ENCODE results near the gene SERHL2. TPM values are rescaled to one million over a fixed set of nuclear protein-coding genes. Genes with fewer than 3 reads are reported as not detected.

Gene SERHL2
- total and polyA plus RNA-seq, 2 experiments from 2014 or later, result 4.8 to 5.0 TPM

DNA sequence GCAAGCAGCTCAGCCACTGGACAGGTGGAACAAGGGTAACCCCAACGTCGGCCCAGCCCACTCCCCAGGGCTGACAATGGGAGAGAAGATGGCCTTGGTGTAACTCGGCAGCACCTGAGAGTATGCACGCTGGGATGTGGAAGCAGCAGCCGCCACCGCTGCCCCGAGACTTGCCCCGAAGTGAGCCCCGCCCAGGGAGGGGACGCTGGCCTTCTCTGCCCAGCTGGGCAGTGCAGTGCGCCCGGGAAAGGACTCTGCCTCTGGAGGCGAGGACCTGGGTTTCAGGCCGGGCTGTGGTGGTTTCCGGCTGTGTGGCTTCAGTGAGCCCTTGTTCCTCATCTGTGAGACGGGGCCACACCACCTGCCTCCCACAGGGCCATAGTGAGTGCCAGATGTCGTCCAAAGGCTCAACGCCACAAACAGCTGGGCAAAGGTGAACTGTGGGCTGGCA, 69.6 kb downstream of the SERHL2 start:
- Histone ChIP-seq H3K27ac (no peak overlapping the region), H3K36me3 (ENCODE audit: low read depth) (peaks cover 21% of the 10 kb centered on the region; the same call in 1 of the 2 replicates)
- WGBS, 2 experiments (ENCODE audit: low coverage in 1 of 2, low lambda C conversion rate in 2 of 2, missing lambda C conversion rate in 2 of 2), result 92 to 93% methylated on average over 15 to 18 of the region's 18 CpGs

More for the DNA sequence above, 69.6 kb downstream of the SERHL2 start:
- DNase-seq, result no peak
- H2AFZ ChIP-seq, result no peak overlapping the region
- in situ Hi-C loops (cut with MboI), result no loop called here
- no peaks in the 10 kb centered on the region for H3K9me3 ChIP-seq (ENCODE audit: low read depth)
- no peaks in the 10 kb centered on the region for H3K9me2 ChIP-seq (ENCODE audit: insufficient read depth)
- H3K4me3 ChIP-seq, result no peak overlapping the region
- H4K20me1 ChIP-seq (ENCODE audit: insufficient read depth), result no peaks in the 10 kb centered on the region
- no peaks in the 10 kb centered on the region for H3K79me2 ChIP-seq (ENCODE audit: insufficient read depth)
- peaks cover 34% of the 10 kb centered on the region for H3F3A ChIP-seq (ENCODE audit: insufficient read depth)
- no peaks in the 10 kb centered on the region for H3K27me3 ChIP-seq (replicated peaks; ENCODE audit: insufficient read depth)
- TF ChIP-seq EZH2 (IDR thresholded peaks at IDR 0.05; ENCODE audit: insufficient read depth, poor library complexity, severe bottlenecking), result no peak
- TF ChIP-seq EZH2phosphoT487 (IDR thresholded peaks at IDR 0.05; ENCODE audit: insufficient read depth, low read depth), result no peak
- no peak overlapping the region for H3K4me2 ChIP-seq (ENCODE audit: unreplicated experiment)
- no peak overlapping the region for H3K9ac ChIP-seq
- H3K4me1 ChIP-seq (ENCODE audit: insufficient read depth), result peaks cover 22% of the 10 kb centered on the region

Small RNAs within 50 kb of the gene (small RNA-seq; reads per million reads assigned to genes)
- gene RN7SKP80 (ENCODE audit: low read depth, low replicate concordance) (not detected), gene RNU6-513P (ENCODE audit: low read depth, low replicate concordance) (not detected)

Other genes starting within 250 kb of the SERHL2 start
- gene NFAM1, start 121.6 kb upstream of the SERHL2 start, total RNA-seq (2014; rRNA removed; shearing (Covaris generic)), result not detected in 2 replicates
- gene NFAM1, start 121.6 kb upstream of the SERHL2 start, polyA plus RNA-seq (2016; fragmentation: Nextera tagmentation; extraction: Ambion mirVana), result not detected in 2 replicates
- 23.9 and 31.7 TPM in 2 replicates for gene RRP7A, start 34.2 kb upstream of the SERHL2 start, total RNA-seq (2014; rRNA removed; shearing (Covaris generic))
- gene RRP7A, start 34.2 kb upstream of the SERHL2 start, polyA plus RNA-seq (2016; fragmentation: Nextera tagmentation; extraction: Ambion mirVana), result 48.2 and 50.8 TPM in 2 replicates
- 32.8 and 35.5 TPM in 2 replicates for gene POLDIP3, start 60.9 kb downstream of the SERHL2 start, total RNA-seq (2014; rRNA removed; shearing (Covaris generic))
- gene POLDIP3, start 60.9 kb downstream of the SERHL2 start, polyA plus RNA-seq (2016; fragmentation: Nextera tagmentation; extraction: Ambion mirVana), result 45.9 and 46.3 TPM in 2 replicates
- not detected in 2 replicates for gene ATP5MGL, start 86.6 kb downstream of the SERHL2 start, total RNA-seq (2014; rRNA removed; shearing (Covaris generic))
- 0.62 TPM in 1 of 2 replicates, not detected in the other for gene ATP5MGL, start 86.6 kb downstream of the SERHL2 start, polyA plus RNA-seq (2016; fragmentation: Nextera tagmentation; extraction: Ambion mirVana)
- 314 and 378 TPM in 2 replicates for gene CYB5R3, start 95.4 kb downstream of the SERHL2 start, total RNA-seq (2014; rRNA removed; shearing (Covaris generic))
- 907 and 950 TPM in 2 replicates for gene CYB5R3, start 95.4 kb downstream of the SERHL2 start, polyA plus RNA-seq (2016; fragmentation: Nextera tagmentation; extraction: Ambion mirVana)
- 10.9 and 18.6 TPM in 2 replicates for gene A4GALT, start 166.9 kb downstream of the SERHL2 start, total RNA-seq (2014; rRNA removed; shearing (Covaris generic))
- gene A4GALT, start 166.9 kb downstream of the SERHL2 start, polyA plus RNA-seq (2016; fragmentation: Nextera tagmentation; extraction: Ambion mirVana), result 14.8 and 15.4 TPM in 2 replicates